Astrocyte of the cerebellum (primary cell): ENCODE measurements around the gene IFFO2.
A peak's percentile ranks its signal among the peaks of the same experiment; 100 is the strongest.

Experiments used
- DNase-seq: peaks from one replicate; pipeline ENCODE4 v3.0.0-alpha.2; 2011; ENCODE audit warnings: low read depth
- H3K4me3 ChIP-seq: 2 replicates; pipeline ENCODE4 v1.5.1; 2011; ENCODE audit warnings: mild to moderate bottlenecking, low read depth, low read length, moderate library complexity
- CTCF ChIP-seq: IDR thresholded peaks from 2 replicates; pipeline ENCODE4 v1.5.1; 2012; ENCODE audit warnings: low read length, low read depth, moderate library complexity, mild to moderate bottlenecking; ENCODE audit errors: missing control alignments
- in situ Hi-C: cut with HindIII; loops from 2 replicates; pipeline ENCODE4 v1.10.0; 2017; ENCODE audit warnings: low sequenced_read_pairs

IFFO2 gene

GRCh38 chr1:18943914-18944572 is 12.4 kb downstream of the IFFO2 start:
- DNase-seq, result no peak
- in situ Hi-C loops, result no loop called here
- no peak overlapping the region for H3K4me3 ChIP-seq
- TF ChIP-seq CTCF, result no peak

GRCh38 chr1:18943162-18943561 is 13.3 kb downstream of the IFFO2 start:
- in situ Hi-C loops, result no loop called here
- no peak for TF ChIP-seq CTCF
- H3K4me3 ChIP-seq, result no peak overlapping the region
- no peak for DNase-seq

- no peak overlapping the region for H3K4me3 ChIP-seq
- DNase-seq, result no peak
- no peak for TF ChIP-seq CTCF
- in situ Hi-C loops, result no loop called here
Observed at GRCh38 chr1:18942340-18942739, 14.1 kb downstream of the IFFO2 start.

GRCh38 chr1:18941221-18942141 is 15.0 kb downstream of the IFFO2 start:
- peak; percentile 97 for DNase-seq
- TF ChIP-seq CTCF, result peak; percentile 2
- in situ Hi-C loops, result no loop called here
- H3K4me3 ChIP-seq, result no peak overlapping the region

GRCh38 chr1:18940303-18941020 is 16.0 kb downstream of the IFFO2 start:
- in situ Hi-C loops, result no loop called here
- TF ChIP-seq CTCF, result no peak
- no peak overlapping the region for H3K4me3 ChIP-seq
- DNase-seq, result no peak

GRCh38 chr1:18939398-18940302 is 16.8 kb downstream of the IFFO2 start:
- no peak overlapping the region for H3K4me3 ChIP-seq
- TF ChIP-seq CTCF, result no peak
- DNase-seq, result no peak
- in situ Hi-C loops, result no loop called here
